Measurements from ENCODE around the gene SBNO1.

- TF ChIP-seq, protein P1, sequence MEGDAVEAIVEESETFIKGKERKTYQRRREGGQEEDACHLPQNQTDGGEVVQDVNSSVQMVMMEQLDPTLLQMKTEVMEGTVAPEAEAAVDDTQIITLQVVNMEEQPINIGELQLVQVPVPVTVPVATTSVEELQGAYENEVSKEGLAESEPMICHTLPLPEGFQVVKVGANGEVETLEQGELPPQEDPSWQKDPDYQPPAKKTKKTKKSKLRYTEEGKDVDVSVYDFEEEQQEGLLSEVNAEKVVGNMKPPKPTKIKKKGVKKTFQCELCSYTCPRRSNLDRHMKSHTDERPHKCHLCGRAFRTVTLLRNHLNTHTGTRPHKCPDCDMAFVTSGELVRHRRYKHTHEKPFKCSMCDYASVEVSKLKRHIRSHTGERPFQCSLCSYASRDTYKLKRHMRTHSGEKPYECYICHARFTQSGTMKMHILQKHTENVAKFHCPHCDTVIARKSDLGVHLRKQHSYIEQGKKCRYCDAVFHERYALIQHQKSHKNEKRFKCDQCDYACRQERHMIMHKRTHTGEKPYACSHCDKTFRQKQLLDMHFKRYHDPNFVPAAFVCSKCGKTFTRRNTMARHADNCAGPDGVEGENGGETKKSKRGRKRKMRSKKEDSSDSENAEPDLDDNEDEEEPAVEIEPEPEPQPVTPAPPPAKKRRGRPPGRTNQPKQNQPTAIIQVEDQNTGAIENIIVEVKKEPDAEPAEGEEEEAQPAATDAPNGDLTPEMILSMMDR (IDR thresholded peaks at IDR 0.05) = no peak
- TF ChIP-seq POLR2A (IDR thresholded peaks at IDR 0.05) (no peak), EP300 (IDR thresholded peaks at IDR 0.05) (no peak), POLR2AphosphoS5 (IDR thresholded peaks at IDR 0.05) (no peak)
Measured at GRCh38 chr12:123358035-123358434, 6.6 kb downstream of the SBNO1 start.

Measured in sigmoid colon (tissue), 4 donors.